Measurements from ENCODE around the gene OFD1. TPM values are rescaled to one million over a fixed set of nuclear protein-coding genes. Genes with fewer than 3 reads are reported as not detected.

The OFD1 gene
- total and polyA plus RNA-seq, 8 donors, result 13.1 to 91.0 (median 19.8) TPM

GRCh38 chrX:13695601-13696115 is 38.9 kb upstream of the OFD1 start:
- DNase-seq, result no peak
- WGBS, 2 donors, result 74 to 81% methylated on average over 4 of the region's 4 CpGs
- Histone ChIP-seq H3K4me1 (peaks cover 0 to 33% (median 7%) of the 10 kb centered on the region in 3 donors), H3K36me3 (no peaks in the 10 kb centered on the region), H3K27me3 (no peaks in the 10 kb centered on the region), H3K27ac (no peak overlapping the region), H3K4me3 (no peak overlapping the region), H3K9me3 (no peaks in the 10 kb centered on the region)
- TF ChIP-seq CTCF (IDR thresholded peaks at IDR 0.05), result no peak
- FAIRE-seq, result no peak
- intact Hi-C loops (cut with DNase I), result no loop called here
- ATAC-seq, result no peak

GRCh38 chrX:13697455-13697854 is 37.1 kb upstream of the OFD1 start:
- no peaks in the 10 kb centered on the region for H3K36me3 ChIP-seq
- DNase-seq (no peak), ATAC-seq (no peak), FAIRE-seq (no peak)
- WGBS, 2 donors, result 89 to 97% methylated on average over 2 of the region's 2 CpGs
- peaks cover 0 to 39% (median 15%) of the 10 kb centered on the region in 3 donors for H3K4me1 ChIP-seq
- H3K4me3 ChIP-seq, result no peak overlapping the region
- no peak overlapping the region for H3K27ac ChIP-seq
- intact Hi-C loops (cut with DNase I), result no loop called here
- TF ChIP-seq CTCF (IDR thresholded peaks at IDR 0.05), result no peak
- no peaks in the 10 kb centered on the region for H3K27me3 ChIP-seq
- H3K9me3 ChIP-seq, result no peaks in the 10 kb centered on the region

GRCh38 chrX:13697976-13698375 is 36.6 kb upstream of the OFD1 start:
- Histone ChIP-seq H3K36me3 (no peaks in the 10 kb centered on the region), H3K4me1 (peaks cover 0 to 43% (median 15%) of the 10 kb centered on the region in 3 donors), H3K27me3 (no peaks in the 10 kb centered on the region), H3K9me3 (no peaks in the 10 kb centered on the region), H3K4me3 (no peak overlapping the region), H3K27ac (peak overlapping the region in 1 of 4 donors; percentile 2)
- ATAC-seq (no peak), DNase-seq (no peak), FAIRE-seq (peak; percentile 32)
- TF ChIP-seq CTCF (IDR thresholded peaks at IDR 0.05), result no peak
- intact Hi-C loops (cut with DNase I), result no loop called here
- WGBS, 2 donors, result 94 to 97% methylated on average over 1 of the region's 1 CpG

GRCh38 chrX:13698432-13698831 is 36.1 kb upstream of the OFD1 start:
- H3K27ac ChIP-seq, result peak overlapping the region in 2 of 4 donors; percentile 2 to 12
- no peak overlapping the region for H3K4me3 ChIP-seq
- intact Hi-C loops (cut with DNase I), result no loop called here

More at GRCh38 chrX:13698432-13698831, 36.1 kb upstream of the OFD1 start:
- no peaks in the 10 kb centered on the region for H3K27me3 ChIP-seq
- H3K36me3 ChIP-seq, result no peaks in the 10 kb centered on the region
- WGBS, 2 donors, result 61 to 63% methylated on average over 1 of the region's 1 CpG
- peak; percentile 85 for FAIRE-seq
- H3K9me3 ChIP-seq, result no peaks in the 10 kb centered on the region
- no peak for ATAC-seq
- DNase-seq, result no peak
- H3K4me1 ChIP-seq, result peaks cover 0 to 40% (median 15%) of the 10 kb centered on the region in 3 donors
- TF ChIP-seq CTCF (IDR thresholded peaks at IDR 0.05), result no peak
